Umbilical cord (tissue), 2 donors: ENCODE measurements around the gene ZNF232. TPM values are rescaled to one million over a fixed set of nuclear protein-coding genes. Genes with fewer than 3 reads are reported as not detected.
A peak's percentile ranks its signal among the peaks of the same experiment; 100 is the strongest.
"Not testable (repeated sequence)": the region's sequence is repeated elsewhere in the genome, so short reads cannot be mapped to it uniquely, and the experiment has no call there.

ENCODE experiments used
- DNase-seq: peaks from one replicate; pipeline ENCODE4 v3.0.0-alpha.2; 2015; ENCODE audit warnings: low spot score
- total RNA-seq: library from RNA; depleted of rRNA; stranded (reverse); fragments of >200 nt; gene quantifications from one replicate; pipeline ENCODE4 v1.2.3, GENCODE V29; 2014; ENCODE audit warnings: low replicate concordance; ENCODE audit not compliant: insufficient read depth

The ZNF232 gene
- total RNA-seq, 1 donor from 2014 or later: 4.1 TPM

GRCh38 chr17:5097101-5097834 lies 14.4 kb downstream of the ZNF232 start:
- peak; percentile 58 for DNase-seq

GRCh38 chr17:5096731-5097100 lies 15.0 kb downstream of the ZNF232 start:
- no peak for DNase-seq

- no peak for DNase-seq
These were observed 19.3 kb downstream of the ZNF232 start for GRCh38 chr17:5092218-5093010.

- DNase-seq: no peak
These were observed 31.1 kb downstream of the ZNF232 start for GRCh38 chr17:5080591-5080990.

- DNase-seq: peak; percentile 86
These were observed 33.3 kb downstream of the ZNF232 start, which contains the start of gene ZFP3 for GRCh38 chr17:5078106-5079028. Gene ZFP3 (plus strand): TSS chr17:5078467. CDS start chr17:5091505, 13,038 bp downstream.

- no peak for DNase-seq
These were observed 33.9 kb downstream of the ZNF232 start for GRCh38 chr17:5077781-5078105.

GRCh38 chr17:5077275-5077674 lies 34.4 kb downstream of the ZNF232 start:
- DNase-seq: not testable (repeated sequence)

GRCh38 chr17:5075472-5075871 lies 36.2 kb downstream of the ZNF232 start:
- not testable (repeated sequence) for DNase-seq

- DNase-seq: no peak
These were observed 42.0 kb downstream of the ZNF232 start for GRCh38 chr17:5069724-5070123.

- peak; percentile 21 for DNase-seq
These were observed 43.4 kb downstream of the ZNF232 start for GRCh38 chr17:5068236-5068635.

GRCh38 chr17:5065227-5065744 lies 46.4 kb downstream of the ZNF232 start:
- no peak for DNase-seq

Other genes with a start within 250 kb of the ZNF232 start
- 11.3 TPM for gene C17orf107, start 212.3 kb downstream of the ZNF232 start, total RNA-seq
- gene CHRNE, start 208.8 kb downstream of the ZNF232 start, total RNA-seq: not detected
- gene GP1BA, start 179.6 kb downstream of the ZNF232 start, total RNA-seq: 0.72 TPM
- gene SLC25A11, start 171.8 kb downstream of the ZNF232 start, total RNA-seq: 28.9 TPM
- gene RNF167, start 171.6 kb downstream of the ZNF232 start, total RNA-seq: 10.8 TPM
- gene PFN1, start 163.3 kb downstream of the ZNF232 start, total RNA-seq: 339 TPM
- gene ENO3, start 160.8 kb downstream of the ZNF232 start, total RNA-seq: 12.0 TPM
- 40.2 TPM for gene SPAG7, start 144.1 kb downstream of the ZNF232 start, total RNA-seq
- 1.7 TPM for gene CAMTA2, start 124.2 kb downstream of the ZNF232 start, total RNA-seq
- gene INCA1, start 114.4 kb downstream of the ZNF232 start, total RNA-seq: 2.9 TPM
- 35.6 TPM for gene KIF1C, start 113.9 kb downstream of the ZNF232 start, total RNA-seq
- 1.4 TPM for gene SLC52A1, start 76.5 kb downstream of the ZNF232 start, total RNA-seq
- 7.0 TPM for gene ZFP3, start 33.4 kb downstream of the ZNF232 start, total RNA-seq
- 1.9 TPM for gene USP6, start 4.2 kb upstream of the ZNF232 start, total RNA-seq
- 29.1 TPM for gene ZNF594, start 80.0 kb upstream of the ZNF232 start, total RNA-seq
- 0.72 TPM for gene SCIMP, start 123.0 kb upstream of the ZNF232 start, total RNA-seq
- 40.0 TPM for gene RABEP1, start 170.4 kb upstream of the ZNF232 start, total RNA-seq